HEK293 (cell line): ENCODE results near the gene GOLGA6L2.

Experiments used
- GLIS2 ChIP-seq: fragments of 450-650 bp; formaldehyde crosslinking; IDR thresholded peaks from 2 replicates; pipeline ENCODE4 v1.5.1; 2016; ENCODE audit warnings: missing biosample characterization, missing genetic modification characterization
- KLF10 ChIP-seq: fragments of 450-650 bp; IDR thresholded peaks from 2 replicates; pipeline ENCODE4 v1.5.1; 2018; ENCODE audit warnings: missing biosample characterization, mild to moderate bottlenecking, missing genetic modification characterization
- KLF9 ChIP-seq: fragments of 450-650 bp; formaldehyde crosslinking; IDR thresholded peaks from 2 replicates; pipeline ENCODE4 v1.5.1; 2016; ENCODE audit warnings: missing biosample characterization, missing genetic modification characterization, low read depth
- SALL2 ChIP-seq: fragments of 450-650 bp; formaldehyde crosslinking; IDR thresholded peaks from 2 replicates; pipeline ENCODE4 v1.5.0; 2017; ENCODE audit warnings: missing biosample characterization, mild to moderate bottlenecking, missing genetic modification characterization, borderline replicate concordance
- SETDB1 ChIP-seq: IDR thresholded peaks from one replicate; pipeline ENCODE4 v1.6.1; 2017; ENCODE audit warnings: mild to moderate bottlenecking, low read length, moderate library complexity, mixed read lengths; ENCODE audit not compliant: insufficient read length
- ZFP41 ChIP-seq: fragments of 450-650 bp; formaldehyde crosslinking; IDR thresholded peaks from 2 replicates; pipeline ENCODE4 v1.5.1; 2016; ENCODE audit warnings: missing biosample characterization, missing genetic modification characterization, borderline replicate concordance
- ZNF133 ChIP-seq: fragments of 450-650 bp; formaldehyde crosslinking; IDR thresholded peaks from 2 replicates; pipeline ENCODE4 v1.5.1; 2016; ENCODE audit warnings: missing biosample characterization, missing genetic modification characterization
- ZNF354C ChIP-seq: fragments of 450-650 bp; formaldehyde crosslinking; IDR thresholded peaks from 2 replicates; pipeline ENCODE4 v1.5.1; 2016; ENCODE audit warnings: missing biosample characterization, missing genetic modification characterization, low read depth, borderline replicate concordance
- ZNF76 ChIP-seq: fragments of 450-650 bp; formaldehyde crosslinking; IDR thresholded peaks from 2 replicates; pipeline ENCODE4; 2016; ENCODE audit warnings: low read depth, missing biosample characterization, missing genetic modification characterization, borderline replicate concordance
- TF ChIP-seq, protein P1 (sequence below): fragments of 450-650 bp; formaldehyde crosslinking; IDR thresholded peaks from 2 replicates; pipeline ENCODE4 v1.5.1; 2016; ENCODE audit warnings: missing biosample characterization, missing genetic modification characterization
- TF ChIP-seq, protein P2 (sequence below): fragments of 450-650 bp; formaldehyde crosslinking; conservative IDR thresholded peaks from 2 replicates; pipeline ENCODE4 v1.5.1; 2016; ENCODE audit warnings: low read depth, missing biosample characterization, missing genetic modification characterization
- TF ChIP-seq, protein P3 (sequence below): fragments of 450-650 bp; formaldehyde crosslinking; IDR thresholded peaks from 2 replicates; pipeline ENCODE4 v1.5.1; 2016; ENCODE audit warnings: missing biosample characterization, missing genetic modification characterization
- TF ChIP-seq, protein P4 (sequence below): fragments of 450-650 bp; IDR thresholded peaks from 2 replicates; pipeline ENCODE4 v1.5.1; 2018; ENCODE audit warnings: missing biosample characterization, missing genetic modification characterization

GRCh38 chr15:23477920-23478319 lies 30.9 kb upstream of the GOLGA6L2 start:
- TF ChIP-seq, protein P1, sequence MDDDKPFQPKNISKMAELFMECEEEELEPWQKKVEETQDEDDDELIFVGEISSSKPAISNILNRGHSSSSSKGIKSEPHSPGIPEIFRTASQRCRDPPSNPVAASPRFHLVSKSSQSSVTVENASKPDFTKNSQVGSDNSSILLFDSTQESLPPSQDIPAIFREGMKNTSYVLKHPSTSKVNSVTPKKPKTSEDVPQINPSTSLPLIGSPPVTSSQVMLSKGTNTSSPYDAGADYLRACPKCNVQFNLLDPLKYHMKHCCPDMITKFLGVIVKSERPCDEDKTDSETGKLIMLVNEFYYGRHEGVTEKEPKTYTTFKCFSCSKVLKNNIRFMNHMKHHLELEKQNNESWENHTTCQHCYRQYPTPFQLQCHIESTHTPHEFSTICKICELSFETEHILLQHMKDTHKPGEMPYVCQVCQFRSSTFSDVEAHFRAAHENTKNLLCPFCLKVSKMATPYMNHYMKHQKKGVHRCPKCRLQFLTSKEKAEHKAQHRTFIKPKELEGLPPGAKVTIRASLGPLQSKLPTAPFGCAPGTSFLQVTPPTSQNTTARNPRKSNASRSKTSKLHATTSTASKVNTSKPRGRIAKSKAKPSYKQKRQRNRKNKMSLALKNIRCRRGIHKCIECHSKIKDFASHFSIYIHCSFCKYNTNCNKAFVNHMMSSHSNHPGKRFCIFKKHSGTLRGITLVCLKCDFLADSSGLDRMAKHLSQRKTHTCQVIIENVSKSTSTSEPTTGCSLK (tag by site-specific recombination): no peak
- TF ChIP-seq ZNF133 (tag by site-specific recombination) (no peak), KLF9 (tag by site-specific recombination) (no peak), KLF10 (no peak), SALL2 (tag by site-specific recombination) (no peak), ZNF76 (tag by site-specific recombination) (no peak), ZFP41 (no peak), SETDB1 (no peak), ZNF354C (no peak), GLIS2 (tag by site-specific recombination) (no peak)
- TF ChIP-seq, protein P2, sequence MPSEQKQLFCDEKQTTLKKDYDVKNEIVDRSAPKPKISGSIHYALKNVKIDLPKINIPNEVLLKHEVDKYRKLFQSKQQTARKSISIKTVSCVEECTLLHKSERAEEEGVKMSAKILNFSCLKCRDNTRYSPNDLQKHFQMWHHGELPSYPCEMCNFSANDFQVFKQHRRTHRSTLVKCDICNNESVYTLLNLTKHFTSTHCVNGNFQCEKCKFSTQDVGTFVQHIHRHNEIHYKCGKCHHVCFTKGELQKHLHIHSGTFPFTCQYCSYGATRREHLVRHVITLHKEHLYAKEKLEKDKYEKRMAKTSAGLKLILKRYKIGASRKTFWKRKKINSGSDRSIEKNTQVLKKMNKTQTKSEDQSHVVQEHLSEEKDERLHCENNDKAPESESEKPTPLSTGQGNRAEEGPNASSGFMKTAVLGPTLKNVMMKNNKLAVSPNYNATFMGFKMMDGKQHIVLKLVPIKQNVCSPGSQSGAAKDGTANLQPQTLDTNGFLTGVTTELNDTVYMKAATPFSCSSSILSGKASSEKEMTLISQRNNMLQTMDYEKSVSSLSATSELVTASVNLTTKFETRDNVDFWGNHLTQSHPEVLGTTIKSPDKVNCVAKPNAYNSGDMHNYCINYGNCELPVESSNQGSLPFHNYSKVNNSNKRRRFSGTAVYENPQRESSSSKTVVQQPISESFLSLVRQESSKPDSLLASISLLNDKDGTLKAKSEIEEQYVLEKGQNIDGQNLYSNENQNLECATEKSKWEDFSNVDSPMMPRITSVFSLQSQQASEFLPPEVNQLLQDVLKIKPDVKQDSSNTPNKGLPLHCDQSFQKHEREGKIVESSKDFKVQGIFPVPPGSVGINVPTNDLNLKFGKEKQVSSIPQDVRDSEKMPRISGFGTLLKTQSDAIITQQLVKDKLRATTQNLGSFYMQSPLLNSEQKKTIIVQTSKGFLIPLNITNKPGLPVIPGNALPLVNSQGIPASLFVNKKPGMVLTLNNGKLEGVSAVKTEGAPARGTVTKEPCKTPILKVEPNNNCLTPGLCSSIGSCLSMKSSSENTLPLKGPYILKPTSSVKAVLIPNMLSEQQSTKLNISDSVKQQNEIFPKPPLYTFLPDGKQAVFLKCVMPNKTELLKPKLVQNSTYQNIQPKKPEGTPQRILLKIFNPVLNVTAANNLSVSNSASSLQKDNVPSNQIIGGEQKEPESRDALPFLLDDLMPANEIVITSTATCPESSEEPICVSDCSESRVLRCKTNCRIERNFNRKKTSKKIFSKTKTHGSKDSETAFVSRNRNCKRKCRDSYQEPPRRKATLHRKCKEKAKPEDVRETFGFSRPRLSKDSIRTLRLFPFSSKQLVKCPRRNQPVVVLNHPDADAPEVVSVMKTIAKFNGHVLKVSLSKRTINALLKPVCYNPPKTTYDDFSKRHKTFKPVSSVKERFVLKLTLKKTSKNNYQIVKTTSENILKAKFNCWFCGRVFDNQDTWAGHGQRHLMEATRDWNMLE: no peak
- TF ChIP-seq, protein P3, sequence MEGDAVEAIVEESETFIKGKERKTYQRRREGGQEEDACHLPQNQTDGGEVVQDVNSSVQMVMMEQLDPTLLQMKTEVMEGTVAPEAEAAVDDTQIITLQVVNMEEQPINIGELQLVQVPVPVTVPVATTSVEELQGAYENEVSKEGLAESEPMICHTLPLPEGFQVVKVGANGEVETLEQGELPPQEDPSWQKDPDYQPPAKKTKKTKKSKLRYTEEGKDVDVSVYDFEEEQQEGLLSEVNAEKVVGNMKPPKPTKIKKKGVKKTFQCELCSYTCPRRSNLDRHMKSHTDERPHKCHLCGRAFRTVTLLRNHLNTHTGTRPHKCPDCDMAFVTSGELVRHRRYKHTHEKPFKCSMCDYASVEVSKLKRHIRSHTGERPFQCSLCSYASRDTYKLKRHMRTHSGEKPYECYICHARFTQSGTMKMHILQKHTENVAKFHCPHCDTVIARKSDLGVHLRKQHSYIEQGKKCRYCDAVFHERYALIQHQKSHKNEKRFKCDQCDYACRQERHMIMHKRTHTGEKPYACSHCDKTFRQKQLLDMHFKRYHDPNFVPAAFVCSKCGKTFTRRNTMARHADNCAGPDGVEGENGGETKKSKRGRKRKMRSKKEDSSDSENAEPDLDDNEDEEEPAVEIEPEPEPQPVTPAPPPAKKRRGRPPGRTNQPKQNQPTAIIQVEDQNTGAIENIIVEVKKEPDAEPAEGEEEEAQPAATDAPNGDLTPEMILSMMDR (tag by site-specific recombination): no peak
- TF ChIP-seq, protein P4, sequence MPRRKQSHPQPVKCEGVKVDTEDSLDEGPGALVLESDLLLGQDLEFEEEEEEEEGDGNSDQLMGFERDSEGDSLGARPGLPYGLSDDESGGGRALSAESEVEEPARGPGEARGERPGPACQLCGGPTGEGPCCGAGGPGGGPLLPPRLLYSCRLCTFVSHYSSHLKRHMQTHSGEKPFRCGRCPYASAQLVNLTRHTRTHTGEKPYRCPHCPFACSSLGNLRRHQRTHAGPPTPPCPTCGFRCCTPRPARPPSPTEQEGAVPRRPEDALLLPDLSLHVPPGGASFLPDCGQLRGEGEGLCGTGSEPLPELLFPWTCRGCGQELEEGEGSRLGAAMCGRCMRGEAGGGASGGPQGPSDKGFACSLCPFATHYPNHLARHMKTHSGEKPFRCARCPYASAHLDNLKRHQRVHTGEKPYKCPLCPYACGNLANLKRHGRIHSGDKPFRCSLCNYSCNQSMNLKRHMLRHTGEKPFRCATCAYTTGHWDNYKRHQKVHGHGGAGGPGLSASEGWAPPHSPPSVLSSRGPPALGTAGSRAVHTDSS: no peak
